AG09309 (cell line): ENCODE measurements around the gene SDK1.

Experiments
- DNase-seq: peaks from one replicate; pipeline ENCODE4 v3.0.0-alpha.2; 2010; ENCODE audit warnings: low read depth
- H3K4me3 ChIP-seq: 2 replicates; pipeline ENCODE4 v1.5.1; 2011; ENCODE audit warnings: mild to moderate bottlenecking, low read depth, low read length, moderate library complexity; ENCODE audit not compliant: control insufficient read depth
- CTCF ChIP-seq: IDR thresholded peaks from 2 replicates; pipeline ENCODE4 v1.5.1; 2011; ENCODE audit warnings: mild to moderate bottlenecking, low read depth, low read length, inconsistent platforms; ENCODE audit not compliant: insufficient read depth, control insufficient read depth; ENCODE audit errors: missing control alignments

Gene SDK1

GRCh38 chr7:3722396-3722922 is 421.4 kb downstream of the SDK1 start:
- no peak overlapping the region for H3K4me3 ChIP-seq
- TF ChIP-seq CTCF = no peak
- DNase-seq = no peak

- no peak for TF ChIP-seq CTCF
- H3K4me3 ChIP-seq = no peak overlapping the region
- DNase-seq = no peak
Measured at GRCh38 chr7:3725155-3726059, 424.4 kb downstream of the SDK1 start.

- no peak for DNase-seq
- H3K4me3 ChIP-seq = no peak overlapping the region
- no peak for TF ChIP-seq CTCF
Measured at GRCh38 chr7:3730276-3730675, 429.2 kb downstream of the SDK1 start.

- DNase-seq = no peak
- TF ChIP-seq CTCF = no peak
- no peak overlapping the region for H3K4me3 ChIP-seq
Measured at GRCh38 chr7:3732395-3733005, 431.4 kb downstream of the SDK1 start.

GRCh38 chr7:3733541-3734140 is 432.6 kb downstream of the SDK1 start:
- TF ChIP-seq CTCF = no peak
- no peak for DNase-seq
- H3K4me3 ChIP-seq = no peak overlapping the region

GRCh38 chr7:3738964-3739363 is 437.9 kb downstream of the SDK1 start:
- DNase-seq = no peak
- no peak overlapping the region for H3K4me3 ChIP-seq
- TF ChIP-seq CTCF = no peak
